H54 (cell line): Measurements from ENCODE around the gene S1PR5.
A peak's percentile ranks its signal among the peaks of the same experiment; 100 is the strongest.
"Not testable (repeated sequence)": the region's sequence is repeated elsewhere in the genome, so short reads cannot be mapped to it uniquely, and the experiment has no call there.

Experiments used
- DNase-seq: peaks from one replicate; pipeline ENCODE4 v3.0.0; 2011; ENCODE audit warnings: low spot score, mixed read lengths; ENCODE audit not compliant: insufficient read length
- FAIRE-seq: peaks from 3 replicates; lab custom pipeline; 2011; peaks lifted over from hg19 to GRCh38; lab: Jason Lieb, UNC
- POLR2A ChIP-seq: IDR thresholded peaks from 2 replicates; pipeline ENCODE4 v1.6.1; 2011; ENCODE audit warnings: low read depth, mild to moderate bottlenecking, low read length

The S1PR5 gene

GRCh38 chr19:10552510-10553053 is 35.3 kb upstream of the S1PR5 start:
- no peak for TF ChIP-seq POLR2A
- DNase-seq = no peak
- FAIRE-seq = no peak

DNA sequence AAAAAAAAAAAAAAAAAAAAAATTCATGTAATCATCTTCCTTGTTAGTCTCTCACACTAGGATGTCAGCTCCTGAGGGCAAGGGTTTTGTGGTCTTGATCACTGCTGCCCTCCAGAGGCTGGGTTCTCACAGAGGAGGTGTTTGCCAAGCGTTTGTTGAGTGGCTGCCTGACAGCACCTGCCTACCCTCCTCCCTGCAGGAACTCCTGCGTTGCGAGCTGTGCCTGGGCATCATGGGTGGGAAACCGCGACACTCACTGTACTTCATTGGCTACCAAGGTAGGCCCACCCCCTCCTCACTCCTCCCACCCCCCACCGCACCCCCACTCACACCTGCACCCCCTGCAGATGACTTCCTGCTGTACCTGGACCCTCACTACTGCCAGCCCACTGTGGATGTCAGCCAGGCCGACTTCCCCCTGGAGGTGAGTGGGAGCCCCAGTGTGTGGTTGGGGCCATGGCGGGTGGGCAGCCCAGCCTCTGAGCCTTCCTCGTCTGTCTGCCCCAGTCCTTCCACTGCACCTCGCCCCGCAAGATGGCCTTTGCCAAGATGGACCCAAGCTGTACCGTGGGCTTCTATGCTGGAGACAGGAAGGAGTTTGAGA is 34.6 kb upstream of the S1PR5 start:
- no peak for TF ChIP-seq POLR2A
- peak; percentile 61 for DNase-seq
- FAIRE-seq = no peak

DNA sequence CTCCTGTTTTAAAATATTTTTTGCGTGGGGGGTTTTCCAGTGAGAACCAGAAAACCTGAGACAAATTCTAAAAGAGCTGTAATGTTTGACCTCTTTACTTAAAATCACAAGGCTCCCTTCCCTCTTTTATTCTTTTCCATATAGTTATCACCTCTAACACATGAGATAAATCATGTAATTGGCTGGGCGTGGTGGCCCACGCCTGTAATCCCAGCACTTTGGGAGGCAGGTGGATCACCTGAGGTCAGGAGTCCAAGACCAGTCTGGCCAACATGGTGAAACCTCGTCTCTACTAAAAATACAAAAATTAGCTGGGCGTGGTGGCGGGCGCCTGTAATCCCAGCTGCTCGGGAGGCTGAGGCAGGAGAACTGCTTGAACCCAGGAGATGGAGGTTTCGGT is 33.8 kb upstream of the S1PR5 start:
- not testable (repeated sequence) for DNase-seq, FAIRE-seq

- no peak for DNase-seq
- FAIRE-seq = no peak
- TF ChIP-seq POLR2A = no peak
Observed at GRCh38 chr19:10550336-10550735, 33.1 kb upstream of the S1PR5 start.

DNA sequence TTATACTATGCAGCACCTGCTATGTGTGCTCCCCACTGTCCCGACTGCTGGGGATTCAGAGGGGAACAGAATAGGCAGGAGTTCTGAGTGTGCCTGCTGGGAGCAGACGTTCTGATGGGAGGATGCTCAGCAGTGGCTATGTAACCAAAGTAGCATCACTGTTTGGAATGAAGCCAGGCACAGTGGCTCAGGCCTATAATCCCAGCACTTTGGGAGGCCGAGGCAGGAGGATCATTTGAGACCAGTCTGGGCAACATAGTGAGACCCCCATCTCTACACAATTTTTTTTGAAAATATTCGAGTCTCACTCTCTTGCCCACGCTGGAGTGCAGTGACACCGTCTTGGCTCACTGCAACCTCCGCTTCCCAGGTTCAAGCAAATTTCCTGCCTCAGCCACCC is 32.5 kb upstream of the S1PR5 start:
- no peak for FAIRE-seq
- DNase-seq = no peak
- no peak for TF ChIP-seq POLR2A

GRCh38 chr19:10548746-10549276 is 31.6 kb upstream of the S1PR5 start:
- no peak for TF ChIP-seq POLR2A
- no peak for DNase-seq
- no peak for FAIRE-seq

GRCh38 chr19:10546817-10547216 is 29.6 kb upstream of the S1PR5 start:
- no peak for TF ChIP-seq POLR2A
- FAIRE-seq (no peak), DNase-seq (no peak)

GRCh38 chr19:10544753-10545251 is 27.6 kb upstream of the S1PR5 start:
- DNase-seq (no peak), FAIRE-seq (no peak)
- no peak for TF ChIP-seq POLR2A

- no peak for FAIRE-seq
- no peak for DNase-seq
- TF ChIP-seq POLR2A = no peak
Observed at GRCh38 chr19:10544242-10544752, 27.1 kb upstream of the S1PR5 start.

- peak; percentile 88 for DNase-seq
- FAIRE-seq = no peak
Observed at GRCh38 chr19:10543420-10544241, 26.4 kb upstream of the S1PR5 start, which contains the start of gene ATG4D. Gene ATG4D, plus strand, starts transcription at chr19:10543904. Its CDS starts 187 bp downstream, at chr19:10544091.

GRCh38 chr19:10543059-10543419 is 25.8 kb upstream of the S1PR5 start:
- DNase-seq (no peak), FAIRE-seq (no peak)
- no peak for TF ChIP-seq POLR2A

More at GRCh38 chr19:10543420-10544241, 26.4 kb upstream of the S1PR5 start, which contains the start of gene ATG4D:
- TF ChIP-seq POLR2A = peak; percentile 81

GRCh38 chr19:10539016-10539415 is 21.8 kb upstream of the S1PR5 start:
- DNase-seq, FAIRE-seq: not testable (repeated sequence)

GRCh38 chr19:10538204-10538983 is 21.1 kb upstream of the S1PR5 start:
- no peak for FAIRE-seq
- no peak for TF ChIP-seq POLR2A
- no peak for DNase-seq
